Hypothalamus (tissue), 51 donors: ENCODE results near the gene SLC47A2.
"Not testable (repeated sequence)": the region's sequence is repeated elsewhere in the genome, so short reads cannot be mapped to it uniquely, and the experiment has no call there.

Source experiments
- DNase-seq, 51 donors: peaks; one replicate each; lab custom pipeline; 2025; lab: John Stamatoyannopoulos, UW

SLC47A2 gene

GRCh38 chr17:19716108-19717030 lies at the start of gene SLC47A2:
Gene SLC47A2 (minus strand): TSS chr17:19716584. CDS start chr17:19716555, 29 bp downstream.
- peak in 22 of 51 donors; percentile 14 to 87 (median 38) for DNase-seq

GRCh38 chr17:19766016-19766415 lies 49.6 kb upstream of the SLC47A2 start:
- DNase-seq, result no peak

- not testable (repeated sequence) for DNase-seq
Observed at GRCh38 chr17:19763991-19764390, 47.6 kb upstream of the SLC47A2 start.

GRCh38 chr17:19763416-19763815 lies 47.0 kb upstream of the SLC47A2 start:
- DNase-seq, result no peak

- peak in 38 of 51 donors; percentile 14 to 77 (median 50) for DNase-seq
Observed at GRCh38 chr17:19762515-19762961, 46.2 kb upstream of the SLC47A2 start.

GRCh38 chr17:19760746-19761145 lies 44.4 kb upstream of the SLC47A2 start:
- peak in 1 of 51 donors; percentile 19 for DNase-seq

- no peak for DNase-seq
Observed at GRCh38 chr17:19759568-19760549, 43.5 kb upstream of the SLC47A2 start.

- no peak for DNase-seq
Observed at GRCh38 chr17:19757536-19758180, 41.3 kb upstream of the SLC47A2 start.

- no peak for DNase-seq
Observed at GRCh38 chr17:19756546-19756945, 40.2 kb upstream of the SLC47A2 start.

- no peak for DNase-seq
Observed at GRCh38 chr17:19755821-19756510, 39.6 kb upstream of the SLC47A2 start.

- DNase-seq, result no peak
Observed at GRCh38 chr17:19755392-19755791, 39.0 kb upstream of the SLC47A2 start.

GRCh38 chr17:19753661-19754463 lies 37.5 kb upstream of the SLC47A2 start:
- peak in 34 of 51 donors; percentile 8 to 75 (median 42) for DNase-seq

- DNase-seq, result peak in 42 of 51 donors; percentile 13 to 87 (median 55)
Observed at GRCh38 chr17:19753051-19753509, 36.7 kb upstream of the SLC47A2 start.

GRCh38 chr17:19752216-19753050 lies 36.0 kb upstream of the SLC47A2 start:
- DNase-seq, result peak in 9 of 51 donors; percentile 11 to 66 (median 38)

GRCh38 chr17:19750835-19751234 lies 34.5 kb upstream of the SLC47A2 start:
- DNase-seq, result no peak

GRCh38 chr17:19750020-19750572 lies 33.7 kb upstream of the SLC47A2 start:
- DNase-seq, result no peak

- no peak for DNase-seq
Observed at GRCh38 chr17:19748807-19749193, 32.4 kb upstream of the SLC47A2 start.
